Measurements from ENCODE around the gene SLC10A3. TPM values are rescaled to one million over a fixed set of nuclear protein-coding genes. Genes with fewer than 3 reads are reported as not detected.

Gene SLC10A3
- total and polyA plus RNA-seq, 2 donors (not counting 1 experiment from before 2014, with no cell fraction given): 17.9 to 36.9 TPM

DNA sequence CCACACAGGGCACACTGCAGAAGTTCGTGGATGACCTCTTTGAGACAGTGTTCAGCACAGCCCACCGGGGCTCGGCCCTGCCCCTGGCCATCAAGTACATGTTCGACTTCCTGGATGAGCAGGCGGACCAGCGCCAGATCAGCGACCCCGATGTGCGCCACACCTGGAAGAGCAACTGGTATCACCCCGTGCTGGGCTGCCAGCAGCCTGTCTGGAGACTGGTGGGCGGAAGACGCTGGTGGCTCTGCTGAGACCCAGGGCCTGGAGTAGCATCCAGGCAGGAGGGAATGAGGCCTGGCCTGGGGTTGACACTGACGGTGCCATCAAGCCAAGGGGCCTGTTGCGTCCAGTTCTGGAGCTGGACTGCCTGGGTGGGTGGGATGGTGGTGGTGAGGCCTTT, 20.0 kb downstream of the SLC10A3 start:
- Histone ChIP-seq H4K20me1 (ENCODE audit: control insufficient read depth, insufficient read depth, low read length, poor library complexity, severe bottlenecking) (no peaks in the 10 kb centered on the region), H3K27me3 (replicated peaks in 1 of 4; ENCODE audit: control extremely low read depth in 1 of 4, control insufficient read depth in 3 of 4, insufficient read depth in 4 of 4, low read length in 3 of 4) (no peaks in the 10 kb centered on the region), H3K9ac (ENCODE audit: low read length) (no peak overlapping the region), H3K36me3 (replicated peaks in 1 of 2; ENCODE audit: control extremely low read depth in 1 of 2, control insufficient read depth in 1 of 2, extremely low read depth in 1 of 2, insufficient read depth in 2 of 2, low read length in 1 of 2) (peaks cover 0 to 32% of the 10 kb centered on the region in 2 experiments), H3K4me1 (ENCODE audit: control insufficient read depth in 2 of 2, insufficient read depth in 2 of 2, low read length in 2 of 2) (no peaks in the 10 kb centered on the region), H3K9me3 (ENCODE audit: control extremely low read depth in 1 of 3, control insufficient read depth in 2 of 3, insufficient read depth in 1 of 3, low read length in 2 of 3) (no peaks in the 10 kb centered on the region), H3K27ac (ENCODE audit: low read length in 2 of 2) (no peak overlapping the region), H3K4me3 (ENCODE audit: control extremely low read depth in 1 of 5, extremely low read depth in 1 of 5, insufficient read depth in 1 of 5, low read depth in 2 of 5, low read length in 4 of 5) (no peak overlapping the region), H3K79me2 (ENCODE audit: control insufficient read depth, insufficient read depth, low read length) (no peaks in the 10 kb centered on the region), H3K4me2 (replicated peaks; ENCODE audit: low read depth, low read length, poor library complexity, severe bottlenecking) (no peak overlapping the region), H2AFZ (ENCODE audit: insufficient read depth, low read depth, low read length, poor library complexity, severe bottlenecking) (no peak overlapping the region)
- no peak for ATAC-seq (ENCODE audit: low read depth)
- POLR2A ChIA-PET: no interaction called here
- Mint-ChIP-seq H3K27me3 (no peaks in the 10 kb centered on the region), H3K9me3 (ENCODE audit: insufficient read depth) (no peaks in the 10 kb centered on the region), H3K4me1 (no peaks in the 10 kb centered on the region), H3K4me3 (no peak overlapping the region), H3K27ac (no peak overlapping the region)
- intact Hi-C loops (cut with micrococcal nuclease): no loop called here
- no peak for DNase-seq
- WGBS (ENCODE audit: insufficient coverage): 99% methylated on average over 14 of the region's 14 CpGs
- CTCF ChIA-PET: no interaction called here
- TF ChIP-seq, protein P1, sequence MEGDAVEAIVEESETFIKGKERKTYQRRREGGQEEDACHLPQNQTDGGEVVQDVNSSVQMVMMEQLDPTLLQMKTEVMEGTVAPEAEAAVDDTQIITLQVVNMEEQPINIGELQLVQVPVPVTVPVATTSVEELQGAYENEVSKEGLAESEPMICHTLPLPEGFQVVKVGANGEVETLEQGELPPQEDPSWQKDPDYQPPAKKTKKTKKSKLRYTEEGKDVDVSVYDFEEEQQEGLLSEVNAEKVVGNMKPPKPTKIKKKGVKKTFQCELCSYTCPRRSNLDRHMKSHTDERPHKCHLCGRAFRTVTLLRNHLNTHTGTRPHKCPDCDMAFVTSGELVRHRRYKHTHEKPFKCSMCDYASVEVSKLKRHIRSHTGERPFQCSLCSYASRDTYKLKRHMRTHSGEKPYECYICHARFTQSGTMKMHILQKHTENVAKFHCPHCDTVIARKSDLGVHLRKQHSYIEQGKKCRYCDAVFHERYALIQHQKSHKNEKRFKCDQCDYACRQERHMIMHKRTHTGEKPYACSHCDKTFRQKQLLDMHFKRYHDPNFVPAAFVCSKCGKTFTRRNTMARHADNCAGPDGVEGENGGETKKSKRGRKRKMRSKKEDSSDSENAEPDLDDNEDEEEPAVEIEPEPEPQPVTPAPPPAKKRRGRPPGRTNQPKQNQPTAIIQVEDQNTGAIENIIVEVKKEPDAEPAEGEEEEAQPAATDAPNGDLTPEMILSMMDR (IDR thresholded peaks at IDR 0.05): no peak
- no peak for TF ChIP-seq EZH2 (IDR thresholded peaks at IDR 0.05; ENCODE audit: borderline replicate concordance, insufficient read depth, low read depth, low read length, poor library complexity, severe bottlenecking)

DNA sequence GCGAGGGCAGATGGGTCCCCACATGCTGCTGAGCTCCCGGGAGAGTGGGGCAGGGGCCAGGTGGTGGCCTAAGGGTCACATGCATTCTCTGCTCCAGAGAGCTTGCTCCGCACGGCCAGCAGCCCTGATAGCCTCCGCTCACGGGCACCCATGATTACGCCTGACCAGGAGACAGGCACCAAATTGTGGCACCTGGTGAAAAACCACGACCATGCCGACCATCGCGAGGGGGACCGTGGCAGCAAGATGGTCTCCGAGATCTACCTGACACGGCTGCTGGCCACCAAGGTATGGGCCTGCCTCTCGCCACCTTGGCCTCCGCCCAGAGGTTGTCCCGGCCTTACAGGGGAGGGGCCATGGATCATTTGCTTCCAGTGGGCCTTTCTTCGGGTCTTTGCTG, 20.5 kb downstream of the SLC10A3 start:
- no peaks in the 10 kb centered on the region for H3K9me3 ChIP-seq (ENCODE audit: control extremely low read depth in 1 of 3, control insufficient read depth in 2 of 3, insufficient read depth in 1 of 3, low read length in 2 of 3)
- no peak overlapping the region for H3K9ac ChIP-seq (ENCODE audit: low read length)
- H3K9me3 Mint-ChIP-seq (ENCODE audit: insufficient read depth): no peaks in the 10 kb centered on the region
- no peaks in the 10 kb centered on the region for H4K20me1 ChIP-seq (ENCODE audit: control insufficient read depth, insufficient read depth, low read length, poor library complexity, severe bottlenecking)
- ATAC-seq (ENCODE audit: low read depth): no peak
- no peaks in the 10 kb centered on the region for H3K4me1 ChIP-seq (ENCODE audit: control insufficient read depth in 2 of 2, insufficient read depth in 2 of 2, low read length in 2 of 2)
- POLR2A ChIA-PET: no interaction called here
- CTCF ChIA-PET: no interaction called here
- no peak overlapping the region for H3K27ac ChIP-seq (ENCODE audit: low read length in 2 of 2)
- no peaks in the 10 kb centered on the region for H3K27me3 Mint-ChIP-seq
- no peak overlapping the region for H3K4me3 ChIP-seq (ENCODE audit: control extremely low read depth in 1 of 5, extremely low read depth in 1 of 5, insufficient read depth in 1 of 5, low read depth in 2 of 5, low read length in 4 of 5)
- H3K79me2 ChIP-seq (ENCODE audit: control insufficient read depth, insufficient read depth, low read length): no peaks in the 10 kb centered on the region
- no peaks in the 10 kb centered on the region for H3K27me3 ChIP-seq (replicated peaks in 1 of 4; ENCODE audit: control extremely low read depth in 1 of 4, control insufficient read depth in 3 of 4, insufficient read depth in 4 of 4, low read length in 3 of 4)
- 100% methylated on average over 15 of the region's 18 CpGs for WGBS (ENCODE audit: insufficient coverage)
- no peak for DNase-seq
- H3K4me2 ChIP-seq (replicated peaks; ENCODE audit: low read depth, low read length, poor library complexity, severe bottlenecking): no peak overlapping the region
- intact Hi-C loops (cut with micrococcal nuclease): no loop called here
- H3K4me3 Mint-ChIP-seq: no peak overlapping the region
- TF ChIP-seq EZH2 (IDR thresholded peaks at IDR 0.05; ENCODE audit: borderline replicate concordance, insufficient read depth, low read depth, low read length, poor library complexity, severe bottlenecking): no peak
- TF ChIP-seq, protein P1 (IDR thresholded peaks at IDR 0.05): no peak
- H2AFZ ChIP-seq (ENCODE audit: insufficient read depth, low read depth, low read length, poor library complexity, severe bottlenecking): no peak overlapping the region
- no peaks in the 10 kb centered on the region for H3K4me1 Mint-ChIP-seq
- peaks cover 0 to 32% of the 10 kb centered on the region in 2 experiments for H3K36me3 ChIP-seq (replicated peaks in 1 of 2; ENCODE audit: control extremely low read depth in 1 of 2, control insufficient read depth in 1 of 2, extremely low read depth in 1 of 2, insufficient read depth in 2 of 2, low read length in 1 of 2)
- no peak overlapping the region for H3K27ac Mint-ChIP-seq

Data from B cell (primary cell).